Hepatocyte (in vitro differentiated cells): ENCODE measurements around the gene FCGBP. TPM values are rescaled to one million over a fixed set of nuclear protein-coding genes. Genes with fewer than 3 reads are reported as not detected.

ENCODE experiments used
- DNase-seq: peaks from one replicate; pipeline ENCODE4 v3.0.0-alpha.2; 2016; ENCODE audit warnings: low spot score
- H2AFZ ChIP-seq: fragments of 200-600 bp; sonication (generic); 2 replicates; pipeline ENCODE4 v1.6.0; 2016; ENCODE audit warnings: antibody characterized with exemption, mild to moderate bottlenecking
- H3K27ac ChIP-seq: fragments of 200-600 bp; sonication (generic); 2 replicates; pipeline ENCODE4 v1.5.1; 2016; ENCODE audit warnings: mild to moderate bottlenecking
- H3K27me3 ChIP-seq: fragments of 200-600 bp; sonication (generic); 2 replicates; pipeline ENCODE4 v1.6.1; 2016
- H3K36me3 ChIP-seq: fragments of 200-600 bp; sonication (generic); replicated peaks from 2 replicates; pipeline ENCODE4 v1.5.1; 2016; ENCODE audit warnings: low read depth; ENCODE audit not compliant: insufficient read depth
- H3K4me1 ChIP-seq: fragments of 200-600 bp; sonication (generic); 2 replicates; pipeline ENCODE4 v1.5.1; 2016; ENCODE audit warnings: mild to moderate bottlenecking, moderate library complexity; ENCODE audit not compliant: insufficient read depth
- H3K4me2 ChIP-seq: fragments of 200-600 bp; sonication (generic); 2 replicates; pipeline ENCODE4 v1.6.0; 2016
- H3K4me3 ChIP-seq: fragments of 200-600 bp; sonication (generic); 2 replicates; pipeline ENCODE4 v1.5.1; 2016; ENCODE audit warnings: mild to moderate bottlenecking
- H3K79me2 ChIP-seq: fragments of 200-600 bp; sonication (generic); 2 replicates; pipeline ENCODE4 v1.6.0; 2017; ENCODE audit warnings: mild to moderate bottlenecking
- H3K9me2 ChIP-seq: fragments of 200-600 bp; sonication (generic); replicated peaks from 2 replicates; pipeline ENCODE4 v1.6.0; 2017; ENCODE audit warnings: mild to moderate bottlenecking; ENCODE audit not compliant: insufficient read depth
- H3K9me3 ChIP-seq: fragments of 200-600 bp; sonication (generic); 2 replicates; pipeline ENCODE4 v1.5.1; 2016; ENCODE audit warnings: low read depth, mild to moderate bottlenecking
- H4K20me1 ChIP-seq: fragments of 200-600 bp; sonication (generic); 2 replicates; pipeline ENCODE4 v1.6.0; 2016; ENCODE audit warnings: mild to moderate bottlenecking; ENCODE audit not compliant: insufficient read depth, poor library complexity, severe bottlenecking
- CTCF ChIP-seq: fragments of 200-600 bp; sonication (generic); IDR thresholded peaks from 2 replicates; pipeline ENCODE4 v1.5.1; 2016; ENCODE audit warnings: antibody characterized with exemption, mild to moderate bottlenecking; ENCODE audit not compliant: poor library complexity
- EZH2 ChIP-seq: fragments of 200-600 bp; sonication (generic); IDR thresholded peaks from 2 replicates; pipeline ENCODE4 v1.6.1; 2016; ENCODE audit warnings: antibody characterized with exemption, mild to moderate bottlenecking, borderline replicate concordance
- EZH2phosphoT487 ChIP-seq: fragments of 200-600 bp; sonication (generic); IDR thresholded peaks from one replicate; pipeline ENCODE4 v1.6.1; 2018; ENCODE audit warnings: antibody characterized with exemption, mild to moderate bottlenecking, low read depth, moderate library complexity; ENCODE audit not compliant: unreplicated experiment, severe bottlenecking
- WGBS: methylation state at CpG from one replicate; pipeline ENCODE4 v1.1.6; 2016; ENCODE audit warnings: low lambda C conversion rate; ENCODE audit errors: missing lambda C conversion rate; 5-methylcytosine and 5-hydroxymethylcytosine counted together
- polyA plus RNA-seq: library from polyadenylated mRNA; unstranded; fragments of >200 nt; fragmentation: Nextera tagmentation; extraction: Ambion mirVana; gene quantifications from 2 replicates; pipeline ENCODE4 v1.2.1, GENCODE V29; 2016
- total RNA-seq: library from RNA; depleted of rRNA; stranded (reverse); fragments of >200 nt; gene quantifications from 2 replicates; pipeline ENCODE4 v1.2.3, GENCODE V29; 2014

FCGBP gene
- total and polyA plus RNA-seq, 2 experiments from 2014 or later: 2.4 to 48.2 TPM

GRCh38 chr19:39953915-39954314 lies 19.5 kb upstream of the FCGBP start:
- Histone ChIP-seq H3K4me1 (no peaks in the 10 kb centered on the region), H3K36me3 (no peaks in the 10 kb centered on the region), H4K20me1 (no peaks in the 10 kb centered on the region), H3K27ac (no peak overlapping the region), H3K9me3 (no peaks in the 10 kb centered on the region), H2AFZ (no peak overlapping the region), H3K4me2 (no peak overlapping the region), H3K9me2 (no peaks in the 10 kb centered on the region), H3K79me2 (no peaks in the 10 kb centered on the region), H3K4me3 (no peak overlapping the region), H3K27me3 (no peaks in the 10 kb centered on the region)
- WGBS: 97% methylated on average over 7 of the region's 7 CpGs
- TF ChIP-seq EZH2phosphoT487 (no peak), EZH2 (no peak)
- no peak for DNase-seq

GRCh38 chr19:39951686-39952085 lies 17.3 kb upstream of the FCGBP start:
- Histone ChIP-seq H2AFZ (no peak overlapping the region), H3K4me2 (no peak overlapping the region), H3K79me2 (no peaks in the 10 kb centered on the region), H3K9me2 (no peaks in the 10 kb centered on the region), H3K36me3 (no peaks in the 10 kb centered on the region), H3K27me3 (no peaks in the 10 kb centered on the region), H3K27ac (no peak overlapping the region), H3K9me3 (no peaks in the 10 kb centered on the region), H4K20me1 (no peaks in the 10 kb centered on the region), H3K4me1 (peaks cover under 1% of the 10 kb centered on the region), H3K4me3 (no peak overlapping the region)
- DNase-seq: no peak
- no peak for TF ChIP-seq EZH2phosphoT487
- 57% methylated on average over 3 of the region's 3 CpGs for WGBS

- no peak for DNase-seq
- 93% methylated on average over 2 of the region's 2 CpGs for WGBS
- no peaks in the 10 kb centered on the region for H3K79me2 ChIP-seq
- H4K20me1 ChIP-seq: no peaks in the 10 kb centered on the region
- no peak overlapping the region for H2AFZ ChIP-seq
- TF ChIP-seq CTCF (no peak), EZH2phosphoT487 (no peak), EZH2 (no peak)
- H3K4me2 ChIP-seq: no peak overlapping the region
- H3K4me1 ChIP-seq: peaks cover 2% of the 10 kb centered on the region
- no peak overlapping the region for H3K27ac ChIP-seq
- H3K4me3 ChIP-seq: no peak overlapping the region
- no peaks in the 10 kb centered on the region for H3K9me3 ChIP-seq
- no peaks in the 10 kb centered on the region for H3K36me3 ChIP-seq
- no peaks in the 10 kb centered on the region for H3K9me2 ChIP-seq
- no peaks in the 10 kb centered on the region for H3K27me3 ChIP-seq
Observed at GRCh38 chr19:39951065-39951650, 16.7 kb upstream of the FCGBP start.

- TF ChIP-seq EZH2phosphoT487: no peak
- TF ChIP-seq CTCF: no peak
- TF ChIP-seq EZH2: no peak
Observed at GRCh38 chr19:39949026-39949747, 14.8 kb upstream of the FCGBP start.

More at GRCh38 chr19:39949026-39949747, 14.8 kb upstream of the FCGBP start:
- Histone ChIP-seq H4K20me1 (no peaks in the 10 kb centered on the region), H2AFZ (no peak overlapping the region), H3K27ac (no peak overlapping the region), H3K4me2 (no peak overlapping the region), H3K36me3 (no peaks in the 10 kb centered on the region), H3K27me3 (no peaks in the 10 kb centered on the region), H3K9me3 (no peaks in the 10 kb centered on the region), H3K79me2 (no peaks in the 10 kb centered on the region), H3K9me2 (no peaks in the 10 kb centered on the region), H3K4me3 (no peak overlapping the region), H3K4me1 (peaks cover 8% of the 10 kb centered on the region)
- WGBS: 88% methylated on average over 2 of the region's 2 CpGs
- DNase-seq: no peak
